Esophagus squamous epithelium (tissue), 5 donors: ENCODE results near the gene EPB41L1. TPM values are rescaled to one million over a fixed set of nuclear protein-coding genes. Genes with fewer than 3 reads are reported as not detected.

Experiments
- DNase-seq: peaks from one replicate; lab custom pipeline; 2025; lab: John Stamatoyannopoulos, UW
- H3K27ac ChIP-seq, 4 donors: fragments of 200-600 bp; sonication (generic); one replicate each; pipeline ENCODE4 v1.5.1; 2016 to 2019; ENCODE audit warnings: mild to moderate bottlenecking in 1 of 4
- H3K27me3 ChIP-seq, 4 donors: fragments of 200-600 bp; sonication (generic); 1 replicate in 3 of 4; 2 replicates in 1 of 4; pipeline versions ENCODE4 v1.5.1 to v1.6.0; 2017 to 2021; ENCODE audit warnings: antibody characterized with exemption in 1 of 4
- H3K36me3 ChIP-seq, 3 donors: fragments of 200-600 bp; sonication (generic); one replicate each; pipeline ENCODE4 v1.5.1; 2016 to 2019
- H3K4me1 ChIP-seq, 3 donors: fragments of 200-600 bp; sonication (generic); one replicate each; pipeline ENCODE4 v1.5.1; 2017 to 2019
- H3K4me3 ChIP-seq, 4 donors: fragments of 200-600 bp; sonication (generic); 1 replicate in 3 of 4; 2 replicates in 1 of 4; pipeline ENCODE4 v1.5.1; 2016 to 2019; ENCODE audit warnings: mild to moderate bottlenecking in 2 of 4, moderate library complexity in 1 of 4
- H3K9me3 ChIP-seq, 3 donors: fragments of 200-600 bp; sonication (generic); one replicate each; pipeline ENCODE4 v1.5.1; 2016 to 2019
- POLR2A ChIP-seq, 4 donors: fragments of 450-650 bp; IDR thresholded peaks; one replicate each; pipeline ENCODE4 v1.6.1; 2017; ENCODE audit warnings: antibody characterized with exemption in 4 of 4, mild to moderate bottlenecking in 4 of 4, moderate library complexity in 3 of 4
- WGBS, 2 donors: methylation state at CpG; one replicate each; pipeline ENCODE4 v1.1.5; 2018; 5-methylcytosine and 5-hydroxymethylcytosine counted together
- intact Hi-C: fragments of 100-400 bp; cut with DNase I; formaldehyde crosslinking; loops from one replicate; pipeline ENCODE4 v1.15.0; 2022
- total RNA-seq, 4 donors: library from RNA; depleted of rRNA; stranded (reverse); fragments of >200 nt; gene quantifications; one replicate each; pipeline ENCODE4 v1.1.0, GENCODE V29; 2016
- TF ChIP-seq, protein P1 (sequence below), 6 experiments: fragments of 450-650 bp in 4 of 6; fragments of 200-600 bp in 2 of 6; sonication (generic) in 2 of 6; IDR thresholded peaks; one replicate each; pipeline ENCODE4 v1.5.1; 2016 to 2019; ENCODE audit warnings: antibody characterized with exemption in 6 of 6, mild to moderate bottlenecking in 4 of 6, moderate library complexity in 4 of 6
- donor health status: DM: yes; HTN: yes; CAD: no.

EPB41L1 gene
- total RNA-seq, 4 donors from 2014 or later: 39.1 to 112 (median 85.7) TPM

DNA sequence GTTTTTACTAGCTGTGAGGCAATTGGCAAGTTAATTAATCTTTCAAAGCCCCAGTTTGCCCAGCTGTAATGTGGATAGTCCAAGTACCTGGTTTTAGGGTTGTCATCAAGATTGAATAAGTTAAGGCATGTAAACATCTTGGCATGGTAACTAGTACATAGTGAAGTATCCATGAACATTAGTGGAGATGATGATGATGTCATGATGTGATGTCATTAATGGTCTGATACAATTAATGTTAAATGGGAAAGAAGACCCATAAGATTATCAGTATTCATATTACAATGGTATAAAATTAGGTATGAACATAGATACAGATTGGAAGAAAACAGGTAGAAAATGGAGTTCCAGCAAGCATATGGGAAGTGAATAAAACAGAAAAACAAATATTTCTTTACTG lies 5.3 kb downstream of the EPB41L1 start:
- Histone ChIP-seq H3K27me3 (no peaks in the 10 kb centered on the region), H3K27ac (no peak overlapping the region), H3K9me3 (no peaks in the 10 kb centered on the region), H3K36me3 (peaks cover 0 to 6% (median 0%) of the 10 kb centered on the region in 3 donors), H3K4me3 (no peak overlapping the region), H3K4me1 (peaks cover 14 to 36% (median 17%) of the 10 kb centered on the region in 3 donors)
- TF ChIP-seq POLR2A (IDR thresholded peaks at IDR 0.05): no peak
- TF ChIP-seq, protein P1, sequence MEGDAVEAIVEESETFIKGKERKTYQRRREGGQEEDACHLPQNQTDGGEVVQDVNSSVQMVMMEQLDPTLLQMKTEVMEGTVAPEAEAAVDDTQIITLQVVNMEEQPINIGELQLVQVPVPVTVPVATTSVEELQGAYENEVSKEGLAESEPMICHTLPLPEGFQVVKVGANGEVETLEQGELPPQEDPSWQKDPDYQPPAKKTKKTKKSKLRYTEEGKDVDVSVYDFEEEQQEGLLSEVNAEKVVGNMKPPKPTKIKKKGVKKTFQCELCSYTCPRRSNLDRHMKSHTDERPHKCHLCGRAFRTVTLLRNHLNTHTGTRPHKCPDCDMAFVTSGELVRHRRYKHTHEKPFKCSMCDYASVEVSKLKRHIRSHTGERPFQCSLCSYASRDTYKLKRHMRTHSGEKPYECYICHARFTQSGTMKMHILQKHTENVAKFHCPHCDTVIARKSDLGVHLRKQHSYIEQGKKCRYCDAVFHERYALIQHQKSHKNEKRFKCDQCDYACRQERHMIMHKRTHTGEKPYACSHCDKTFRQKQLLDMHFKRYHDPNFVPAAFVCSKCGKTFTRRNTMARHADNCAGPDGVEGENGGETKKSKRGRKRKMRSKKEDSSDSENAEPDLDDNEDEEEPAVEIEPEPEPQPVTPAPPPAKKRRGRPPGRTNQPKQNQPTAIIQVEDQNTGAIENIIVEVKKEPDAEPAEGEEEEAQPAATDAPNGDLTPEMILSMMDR (IDR thresholded peaks at IDR 0.05): no peak
- no peak for DNase-seq
- intact Hi-C loops: no loop called here

DNA sequence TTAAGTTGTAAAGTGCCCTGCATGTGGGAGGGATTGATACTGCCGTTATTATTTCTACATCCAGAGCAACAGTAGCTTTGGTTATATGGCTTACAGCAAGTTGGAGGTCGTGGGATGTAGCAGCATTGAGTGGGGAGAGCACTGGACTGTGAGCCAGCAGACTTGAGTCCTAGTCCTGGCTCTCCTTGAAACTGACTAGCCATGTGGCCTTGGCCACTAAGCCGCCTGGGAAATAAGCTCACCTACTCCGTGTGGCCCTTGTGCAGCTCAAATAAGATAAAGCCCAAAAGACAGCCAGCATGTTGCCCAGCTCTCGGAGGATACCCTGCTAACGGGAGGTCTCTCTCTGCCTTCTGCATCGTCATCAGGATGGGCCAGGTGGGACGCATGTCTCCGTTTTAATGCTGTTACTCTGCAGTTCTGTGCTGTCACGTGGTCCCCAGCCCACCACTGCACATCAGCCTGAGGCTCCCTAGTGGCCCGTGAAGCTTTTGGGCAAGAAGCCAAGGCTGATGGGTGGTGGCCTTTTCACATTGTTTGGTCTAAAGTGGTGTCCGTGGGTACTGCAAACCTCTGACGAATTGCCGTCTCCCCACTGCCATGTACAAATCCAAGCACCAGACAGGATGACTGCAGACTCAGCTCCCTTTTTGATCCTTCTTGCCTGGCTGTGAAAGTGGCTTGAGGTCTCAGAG lies 7.9 kb downstream of the EPB41L1 start:
- DNase-seq: no peak
- H3K27ac ChIP-seq: no peak overlapping the region
- H3K27me3 ChIP-seq: no peaks in the 10 kb centered on the region
- intact Hi-C loops: no loop called here
- 45 to 75% methylated on average over 4 to 8 of the region's 14 CpGs for WGBS, 2 donors
- no peaks in the 10 kb centered on the region for H3K9me3 ChIP-seq
- H3K4me1 ChIP-seq: peaks cover 0 to 11% (median 0%) of the 10 kb centered on the region in 3 donors
- no peak overlapping the region for H3K4me3 ChIP-seq
- H3K36me3 ChIP-seq: peaks cover 0 to 6% (median 0%) of the 10 kb centered on the region in 3 donors
- TF ChIP-seq, protein P1 (IDR thresholded peaks at IDR 0.05): no peak
- no peak for TF ChIP-seq POLR2A (IDR thresholded peaks at IDR 0.05)

DNA sequence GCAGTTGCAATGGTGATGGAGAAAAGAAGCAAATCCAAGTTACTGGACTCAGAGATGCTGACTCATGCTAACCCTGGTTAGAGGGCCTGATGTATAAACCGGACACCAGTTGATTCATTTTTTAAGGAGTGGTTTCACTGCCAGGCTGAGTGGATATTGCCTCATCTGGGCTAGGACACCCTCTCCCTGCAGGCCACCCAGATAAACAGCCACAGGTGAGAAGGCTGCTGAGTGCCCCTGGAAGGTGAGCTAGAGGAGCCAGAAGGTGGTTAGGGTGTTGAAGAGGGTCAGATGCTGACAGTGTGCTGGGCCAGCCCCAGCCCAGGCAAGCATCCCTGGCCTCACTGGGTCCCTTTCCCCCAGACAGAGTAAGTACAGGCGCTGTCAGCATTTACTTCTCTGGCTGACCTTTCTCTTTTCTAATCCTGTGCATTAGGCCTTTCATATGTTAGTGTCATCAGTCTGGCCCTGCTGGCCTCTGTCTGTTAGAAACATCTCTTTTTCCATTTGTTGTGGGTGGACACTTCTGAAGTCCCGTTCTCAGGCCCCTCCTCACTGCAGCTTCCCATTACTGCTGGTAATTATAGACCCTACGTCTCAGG lies 13.5 kb downstream of the EPB41L1 start:
- intact Hi-C loops: no loop called here
- Histone ChIP-seq H3K27me3 (no peaks in the 10 kb centered on the region), H3K4me1 (peaks cover 0 to 10% (median 0%) of the 10 kb centered on the region in 3 donors), H3K4me3 (no peak overlapping the region), H3K9me3 (no peaks in the 10 kb centered on the region), H3K36me3 (peaks cover 0 to 26% (median 0%) of the 10 kb centered on the region in 3 donors), H3K27ac (no peak overlapping the region)
- TF ChIP-seq POLR2A (IDR thresholded peaks at IDR 0.05): no peak
- TF ChIP-seq, protein P1 (IDR thresholded peaks at IDR 0.05): no peak
- WGBS, 2 donors: 58 to 66% methylated on average over 4 of the region's 4 CpGs
- no peak for DNase-seq

DNA sequence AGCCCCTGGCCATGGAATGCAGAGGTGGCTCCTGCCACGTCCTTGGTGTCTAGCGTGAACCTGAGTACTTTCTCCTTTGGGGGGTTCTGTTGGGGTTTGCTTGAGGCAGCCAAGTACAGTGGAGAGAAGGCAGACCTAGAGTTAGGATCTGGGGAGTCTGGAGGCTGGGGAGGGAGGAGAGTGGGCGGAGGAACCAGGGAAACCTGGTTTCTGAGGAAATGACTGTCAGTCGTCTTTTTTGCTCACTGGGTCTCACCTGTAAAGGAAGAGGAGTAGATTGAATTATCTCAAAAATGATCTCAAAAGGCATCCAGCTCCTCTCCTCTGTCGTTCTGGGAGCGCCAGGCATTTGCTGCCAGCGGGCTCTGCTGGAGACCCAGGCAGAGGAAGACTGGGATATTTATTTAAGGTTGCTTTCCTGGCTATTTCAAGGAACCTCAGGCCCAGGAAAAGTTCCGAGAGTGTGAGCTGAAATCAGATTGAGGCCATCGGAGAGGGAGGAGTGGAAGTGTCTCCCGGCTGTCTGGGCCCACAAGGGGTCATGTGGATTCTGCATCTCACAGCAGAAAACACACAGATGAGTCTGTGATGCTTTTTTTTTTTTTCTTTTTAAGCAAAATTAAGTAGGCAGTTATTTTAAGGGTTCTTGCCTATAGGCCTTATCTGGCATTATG lies 16.1 kb downstream of the EPB41L1 start:
- Histone ChIP-seq H3K27me3 (no peaks in the 10 kb centered on the region), H3K36me3 (peaks cover 0 to 45% (median 8%) of the 10 kb centered on the region in 3 donors), H3K4me1 (peaks cover 0 to 9% (median 0%) of the 10 kb centered on the region in 3 donors), H3K27ac (no peak overlapping the region), H3K9me3 (no peaks in the 10 kb centered on the region), H3K4me3 (no peak overlapping the region)
- no peak for DNase-seq
- intact Hi-C loops: no loop called here
- no peak for TF ChIP-seq POLR2A (IDR thresholded peaks at IDR 0.05)
- TF ChIP-seq, protein P1 (IDR thresholded peaks at IDR 0.05): no peak
- WGBS, 2 donors: 77 to 80% methylated on average over 10 of the region's 10 CpGs
